HepG2 (cell line): ENCODE measurements around the gene TSC22D2. TPM values are rescaled to one million over a fixed set of nuclear protein-coding genes. Genes with fewer than 3 reads are reported as not detected.
"Not testable (repeated sequence)": the region's sequence is repeated elsewhere in the genome, so short reads cannot be mapped to it uniquely, and the experiment has no call there.

Experiments
- ATAC-seq: fragments of 200-7000 bp; cut with Tn5 transposase; 3 replicates; pipeline ENCODE4 v1.9.1; 2020; ENCODE audit warnings: mild to moderate bottlenecking, moderate library complexity
- BruUV-seq: library from RNA; stranded (reverse); fragments of 400-500 nt; replicated peaks from 2 replicates; lab custom pipeline; 2021; lab: Mats Ljungman, UMichigan
- CTCF ChIA-PET: fragments of 300-600 bp; formaldehyde crosslinking; extraction: SDS; loops from one replicate; lab custom pipeline; 2021; ENCODE audit warnings: low total read pairs, inconsistent platforms, low intra/inter-chr PET ratio; lab: Yijun Ruan, JAX
- POLR2A ChIA-PET: fragments of 350-600 bp; sonication (Branson Sonifier 250); formaldehyde crosslinking; loops from one replicate; lab custom pipeline; 2020; ENCODE audit warnings: antibody characterized with exemption, inconsistent platforms; lab: Yijun Ruan, JAX
- DNase-seq: peaks from one replicate; pipeline ENCODE4 v3.0.0-alpha.2; 2015; ENCODE audit warnings: low spot score
- FAIRE-seq: peaks from 3 replicates; lab custom pipeline; 2011; peaks lifted over from hg19 to GRCh38; lab: Jason Lieb, UNC
- H2AFZ ChIP-seq: one replicate; pipeline ENCODE4 v1.6.1; 2011; ENCODE audit warnings: low read length, inconsistent platforms
- H3K27ac ChIP-seq: fragments of 300-600 bp; 3 replicates; pipeline ENCODE4 v1.8.0; 2011; ENCODE audit warnings: mixed run types, mild to moderate bottlenecking, mixed read lengths, low read length, inconsistent platforms; ENCODE audit not compliant: insufficient read depth; ENCODE audit errors: extremely low read length
- H3K27me3 ChIP-seq, 2 experiments: fragments of 200-600 bp in 1 of 2; 2 replicates in 1 of 2; 3 replicates in 1 of 2; pipeline versions ENCODE4 v1.6.0 to v1.8.0; 2011; ENCODE audit warnings: low read length in 2 of 2, mild to moderate bottlenecking in 2 of 2, moderate library complexity in 2 of 2, inconsistent platforms in 1 of 2; ENCODE audit not compliant: insufficient read depth in 2 of 2, control insufficient read depth in 1 of 2
- H3K36me3 ChIP-seq, 2 experiments: fragments of 200-600 bp in 1 of 2; replicated peaks in 1 of 2; 2 replicates in 1 of 2; 3 replicates in 1 of 2; pipeline versions ENCODE4 v1.5.1 to v1.8.0; 2011; ENCODE audit warnings: low read length in 2 of 2, inconsistent platforms in 1 of 2; ENCODE audit not compliant: insufficient read depth in 2 of 2, control insufficient read depth in 1 of 2
- H3K4me1 ChIP-seq: 2 replicates; pipeline ENCODE4 v1.5.1; 2012; ENCODE audit warnings: low read length, inconsistent platforms; ENCODE audit not compliant: insufficient read depth
- H3K4me2 ChIP-seq: 2 replicates; pipeline ENCODE4 v1.6.0; 2011; ENCODE audit warnings: low read depth, low read length, inconsistent platforms
- H3K4me3 ChIP-seq, 3 experiments: fragments of 200-600 bp in 1 of 3; sonication (generic), shearing (Covaris generic) in 1 of 3; replicated peaks in 1 of 3; 2 replicates each; pipeline ENCODE4 v1.5.1; 2011 to 2016; ENCODE audit warnings: low read length in 3 of 3, inconsistent platforms in 2 of 3, low read depth in 2 of 3, mild to moderate bottlenecking in 2 of 3, control low read depth in 1 of 3, mixed read lengths in 1 of 3; ENCODE audit not compliant: insufficient read depth in 1 of 3
- H3K79me2 ChIP-seq: one replicate; pipeline ENCODE4 v1.6.1; 2011; ENCODE audit warnings: low read length, inconsistent platforms; ENCODE audit not compliant: insufficient read depth
- H3K9ac ChIP-seq: 2 replicates; pipeline ENCODE4 v1.6.0; 2011; ENCODE audit warnings: mild to moderate bottlenecking, low read depth, low read length, inconsistent platforms; ENCODE audit not compliant: insufficient read depth
- H3K9me3 ChIP-seq: 2 replicates; pipeline ENCODE4 v1.5.1; 2012; ENCODE audit warnings: mild to moderate bottlenecking, low read length
- H4K20me1 ChIP-seq: 2 replicates; pipeline ENCODE4 v1.6.0; 2011; ENCODE audit warnings: inconsistent platforms, mild to moderate bottlenecking, low read length, moderate library complexity; ENCODE audit not compliant: insufficient read depth
- BHLHE40 ChIP-seq: IDR thresholded peaks from 2 replicates; pipeline ENCODE4 v1.6.1; 2011; ENCODE audit warnings: low read length, improper control_type of control experiment
- GPN1 ChIP-seq: sonication (generic); formaldehyde crosslinking; IDR thresholded peaks from 2 replicates; pipeline ENCODE4 v1.5.1; 2020; ENCODE audit warnings: missing genetic modification reagents, borderline replicate concordance
- HMGA1 ChIP-seq: sonication (generic); formaldehyde crosslinking; conservative IDR thresholded peaks from 2 replicates; pipeline ENCODE4 v1.4.0; 2020; ENCODE audit warnings: missing genetic modification reagents
- KAT2B ChIP-seq: fragments of 150-350 bp; IDR thresholded peaks from 2 replicates; pipeline ENCODE4 v1.6.1; 2014; ENCODE audit warnings: low read depth, low read length, borderline replicate concordance
- KLF16 ChIP-seq, 2 experiments: sonication (generic) in 1 of 2; formaldehyde crosslinking in 1 of 2; IDR thresholded peaks; 2 replicates each; pipeline versions ENCODE4 v1.6.1 to v1.8.0; 2016 to 2023; ENCODE audit warnings: missing genetic modification reagents in 2 of 2, missing compliant biosample characterization in 1 of 2
- MIER2 ChIP-seq: IDR thresholded peaks from 2 replicates; pipeline ENCODE4 v1.6.1; 2016; ENCODE audit warnings: missing biosample characterization, missing genetic modification reagents
- NCOA1 ChIP-seq: sonication (generic); formaldehyde crosslinking; IDR thresholded peaks from 2 replicates; pipeline ENCODE4 v1.9.0; 2021; ENCODE audit warnings: missing genetic modification reagents
- NCOA2 ChIP-seq: sonication (generic); formaldehyde crosslinking; IDR thresholded peaks from 2 replicates; pipeline ENCODE4 v1.8.0; 2022; ENCODE audit warnings: inconsistent platforms
- PLRG1 ChIP-seq: fragments of 450-650 bp; conservative IDR thresholded peaks from 2 replicates; pipeline ENCODE4 v1.6.1; 2016
- RBM39 ChIP-seq: fragments of 200-400 bp; formaldehyde crosslinking; IDR thresholded peaks from one replicate; pipeline ENCODE4 v1.6.1; 2018; ENCODE audit warnings: antibody characterized with exemption, mild to moderate bottlenecking, low read depth, low read length; ENCODE audit not compliant: poor library complexity, severe bottlenecking
- RNF2 ChIP-seq: fragments of 450-650 bp; conservative IDR thresholded peaks from 2 replicates; pipeline ENCODE4 v1.6.1; 2016; ENCODE audit warnings: low read depth
- SMYD3 ChIP-seq: sonication (generic); formaldehyde crosslinking; IDR thresholded peaks from 2 replicates; pipeline ENCODE4 v1.8.1; 2023; ENCODE audit warnings: mild to moderate bottlenecking, missing genetic modification reagents
- SNRNP70 ChIP-seq: fragments of 200-400 bp; formaldehyde crosslinking; IDR thresholded peaks from 2 replicates; pipeline ENCODE4 v1.6.1; 2017; ENCODE audit warnings: mild to moderate bottlenecking, low read depth, low read length, moderate library complexity
- TRIM24 ChIP-seq: sonication (generic); formaldehyde crosslinking; IDR thresholded peaks from 2 replicates; pipeline ENCODE4 v1.8.0; 2022; ENCODE audit warnings: mild to moderate bottlenecking, missing genetic modification reagents
- ZBTB38 ChIP-seq: sonication (generic); formaldehyde crosslinking; IDR thresholded peaks from 2 replicates; pipeline ENCODE4 v1.5.1; 2020; ENCODE audit warnings: mild to moderate bottlenecking, missing genetic modification reagents
- ZNF337 ChIP-seq: sonication (generic); formaldehyde crosslinking; IDR thresholded peaks from 2 replicates; pipeline ENCODE4 v1.5.1; 2020; ENCODE audit warnings: missing genetic modification reagents, low read depth, mild to moderate bottlenecking, borderline replicate concordance
- ZNF580 ChIP-seq: IDR thresholded peaks from 2 replicates; pipeline ENCODE4 v1.6.1; 2016; ENCODE audit warnings: low read depth, borderline replicate concordance
- ZNF598 ChIP-seq: sonication (generic); formaldehyde crosslinking; IDR thresholded peaks from 2 replicates; pipeline ENCODE4 v1.5.1; 2020; ENCODE audit warnings: mild to moderate bottlenecking, missing genetic modification reagents, borderline replicate concordance
- ZNF709 ChIP-seq: sonication (generic); formaldehyde crosslinking; IDR thresholded peaks from 2 replicates; pipeline ENCODE4 v1.5.0; 2020; ENCODE audit warnings: mild to moderate bottlenecking, missing genetic modification reagents
- ZNF773 ChIP-seq: sonication (generic); formaldehyde crosslinking; IDR thresholded peaks from 2 replicates; pipeline ENCODE4 v1.4.0; 2020; ENCODE audit warnings: missing genetic modification reagents, borderline replicate concordance
- WGBS: methylation state at CpG from one replicate; pipeline ENCODE4 v1.1.6; 2017; ENCODE audit warnings: low lambda C conversion rate; 5-methylcytosine and 5-hydroxymethylcytosine counted together
- in situ Hi-C: cut with HindIII; loops from 2 replicates; pipeline ENCODE4 v1.10.0; 2017; ENCODE audit warnings: low pct_unique_long_range_greater_than_20kb; ENCODE audit not compliant: extremely low pct_ligation_motif_present
- intact Hi-C: fragments of 100-400 bp; cut with micrococcal nuclease; formaldehyde crosslinking; loops from one replicate; pipeline ENCODE4 v1.10.0; 2022; ENCODE audit not compliant: unreplicated experiment
- polyA plus RNA-seq, 8 experiments: library from polyadenylated mRNA; depleted of rRNA in 3 of 8; stranded (reverse) in 7 of 8; unstranded in 1 of 8; fragments of >200 nt; fragmentation: Illumina TruSeq in 4 of 8; extraction: Trizol in 4 of 8; gene quantifications; 2 replicates each; pipeline versions ENCODE4 v1.2.1 to v1.2.3, GENCODE V29; 2011 to 2016; ENCODE audit warnings: low read depth in 4 of 8, missing spikeins in 1 of 8, mixed read lengths in 1 of 8; ENCODE audit not compliant: insufficient read depth in 1 of 8
- total RNA-seq, 5 experiments: library from RNA; depleted of rRNA; stranded (reverse); fragments of >200 nt; fragmentation: Illumina TruSeq; extraction: Trizol; gene quantifications; 2 replicates each; pipeline ENCODE4 v1.2.3, GENCODE V29; 2016; ENCODE audit warnings: low read depth in 1 of 5

Gene TSC22D2
- total and polyA plus RNA-seq, 2 of the 13 experiments (the other 11 are each of a cell fraction or from before 2014, with no cell fraction given) = 4.6 to 8.2 TPM

- Histone ChIP-seq H4K20me1 (no peaks in the 10 kb centered on the region), H3K9me3 (peaks cover 12% of the 10 kb centered on the region), H3K79me2 (no peaks in the 10 kb centered on the region), H2AFZ (no peak overlapping the region), H3K4me3 (no peak overlapping the region), H3K27ac (no peak overlapping the region), H3K9ac (no peak overlapping the region), H3K4me1 (no peaks in the 10 kb centered on the region), H3K27me3 (peaks cover 0 to 1% of the 10 kb centered on the region in 2 experiments; a peak in 1 of 5 replicates), H3K36me3 (no peaks in the 10 kb centered on the region), H3K4me2 (no peak overlapping the region)
- WGBS = 0% methylated on average over 2 of the region's 2 CpGs
- in situ Hi-C loops = loop anchor here (5.0 kb wide), 2 partner anchors 211 to 271 kb away; no protein-coding TSS in a partner anchor
- FAIRE-seq (no peak), DNase-seq (no peak), ATAC-seq (no peak)
- intact Hi-C loops = loop anchor here (5.0 kb wide), 1 partner anchor 196 kb away; no protein-coding TSS in a partner anchor
- BruUV-seq = no TSS peak
- CTCF ChIA-PET = no interaction called here
- TF ChIP-seq ZNF580 (CRISPR knock-in tag) (no peak), ZNF337 (no peak), PLRG1 (no peak), BHLHE40 (no peak), NCOA1 (CRISPR knock-in tag) (no peak), GPN1 (CRISPR knock-in tag) (no peak), MIER2 (CRISPR knock-in tag) (no peak), ZNF709 (CRISPR knock-in tag) (no peak), TRIM24 (CRISPR knock-in tag) (no peak), KLF16 (CRISPR knock-in tag; IDR thresholded peaks at IDR 0.05) (no peak), HMGA1 (CRISPR knock-in tag) (no peak), RNF2 (no peak), NCOA2 (CRISPR knock-in tag) (no peak), ZBTB38 (no peak), SNRNP70 (no peak), KAT2B (no peak), RBM39 (no peak), SMYD3 (no peak), ZNF773 (CRISPR knock-in tag) (no peak), ZNF598 (no peak)
- POLR2A ChIA-PET = no interaction called here
These were observed 89.9 kb downstream of the TSC22D2 start for GRCh38 chr3:150497956-150498355.

- H3K9ac ChIP-seq, FAIRE-seq, BruUV-seq, in situ Hi-C loops, H3K4me2 ChIP-seq, H3K36me3 ChIP-seq, ATAC-seq, CTCF ChIA-PET, H4K20me1 ChIP-seq, H3K27ac ChIP-seq, H2AFZ ChIP-seq, POLR2A ChIA-PET, H3K4me1 ChIP-seq, intact Hi-C loops, DNase-seq, H3K4me3 ChIP-seq, H3K79me2 ChIP-seq, H3K27me3 ChIP-seq: not testable (repeated sequence)
- H3K9me3 ChIP-seq = peaks cover 12% of the 10 kb centered on the region
- 60% methylated on average over 1 of the region's 1 CpG for WGBS
These were observed 92.9 kb downstream of the TSC22D2 start for GRCh38 chr3:150500960-150501359.
